ENCODE measurements around the gene NDUFV2. TPM values are rescaled to one million over a fixed set of nuclear protein-coding genes. Genes with fewer than 3 reads are reported as not detected.

The NDUFV2 gene
- polyA plus RNA-seq, 4 donors, result 128 to 136 (median 130) TPM

GRCh38 chr18:9113468-9114149 is 11.1 kb downstream of the NDUFV2 start:
- no peak for DNase-seq (ENCODE audit: low read depth in 4 of 4, low spot score in 2 of 4)

- no peak for DNase-seq (ENCODE audit: low read depth in 4 of 4, low spot score in 2 of 4)
Observed at GRCh38 chr18:9115984-9116383, 13.5 kb downstream of the NDUFV2 start.

- DNase-seq (ENCODE audit: low read depth in 4 of 4, low spot score in 2 of 4), result no peak
Observed at GRCh38 chr18:9117980-9118841, 15.7 kb downstream of the NDUFV2 start.

- DNase-seq (ENCODE audit: low read depth in 4 of 4, low spot score in 2 of 4), result no peak
Observed at GRCh38 chr18:9120796-9121195, 18.3 kb downstream of the NDUFV2 start.

- no peak for DNase-seq (ENCODE audit: low read depth in 4 of 4, low spot score in 2 of 4)
Observed at GRCh38 chr18:9123520-9123919, 21.0 kb downstream of the NDUFV2 start.

GRCh38 chr18:9124824-9125223 is 22.3 kb downstream of the NDUFV2 start:
- no peak for DNase-seq (ENCODE audit: low read depth in 4 of 4, low spot score in 2 of 4)

- DNase-seq (ENCODE audit: low read depth in 4 of 4, low spot score in 2 of 4), result no peak
Observed at GRCh38 chr18:9126337-9126736, 23.8 kb downstream of the NDUFV2 start.

GRCh38 chr18:9130195-9130594 is 27.7 kb downstream of the NDUFV2 start:
- DNase-seq (ENCODE audit: low read depth in 4 of 4, low spot score in 2 of 4), result no peak

- DNase-seq (ENCODE audit: low read depth in 4 of 4, low spot score in 2 of 4), result no peak
Observed at GRCh38 chr18:9130806-9131205, 28.3 kb downstream of the NDUFV2 start.

- no peak for DNase-seq (ENCODE audit: low read depth in 4 of 4, low spot score in 2 of 4)
Observed at GRCh38 chr18:9132628-9133027, 30.1 kb downstream of the NDUFV2 start.

GRCh38 chr18:9133225-9133624 is 30.7 kb downstream of the NDUFV2 start:
- no peak for DNase-seq (ENCODE audit: low read depth in 4 of 4, low spot score in 2 of 4)

- no peak for DNase-seq (ENCODE audit: low read depth in 4 of 4, low spot score in 2 of 4)
Observed at GRCh38 chr18:9135081-9135911, 32.8 kb downstream of the NDUFV2 start.

GRCh38 chr18:9135912-9136314 is 33.4 kb downstream of the NDUFV2 start:
- DNase-seq (ENCODE audit: low read depth in 4 of 4, low spot score in 2 of 4), result peak in 2 of 4 donors; percentile 11 to 28

- peak; percentile 95 to 97 (median 96) for DNase-seq (ENCODE audit: low read depth in 4 of 4, low spot score in 2 of 4)
Observed at GRCh38 chr18:9136315-9137155, 34.0 kb downstream of the NDUFV2 start, which contains the start of gene ANKRD12. Gene ANKRD12 (plus strand): TSS chr18:9136781. CDS start chr18:9182433, 45,652 bp downstream.

GRCh38 chr18:9137168-9138066 is 34.9 kb downstream of the NDUFV2 start:
- peak in 3 of 4 donors; percentile 38 to 50 (median 45) for DNase-seq (ENCODE audit: low read depth in 4 of 4, low spot score in 2 of 4)

- DNase-seq (ENCODE audit: low read depth in 4 of 4, low spot score in 2 of 4), result no peak
Observed at GRCh38 chr18:9139400-9140039, 37.0 kb downstream of the NDUFV2 start.

- DNase-seq (ENCODE audit: low read depth in 4 of 4, low spot score in 2 of 4), result no peak
Observed at GRCh38 chr18:9140381-9140780, 37.9 kb downstream of the NDUFV2 start.

- DNase-seq (ENCODE audit: low read depth in 4 of 4, low spot score in 2 of 4), result no peak
Observed at GRCh38 chr18:9140984-9141383, 38.5 kb downstream of the NDUFV2 start.
